Hepatocyte (in vitro differentiated cells): ENCODE data around the gene ATXN7L1. TPM values are rescaled to one million over a fixed set of nuclear protein-coding genes. Genes with fewer than 3 reads are reported as not detected.
A peak's percentile ranks its signal among the peaks of the same experiment; 100 is the strongest.

Experiments used
- DNase-seq: peaks from one replicate; pipeline ENCODE4 v3.0.0-alpha.2; 2016; ENCODE audit warnings: low spot score
- H2AFZ ChIP-seq: fragments of 200-600 bp; sonication (generic); 2 replicates; pipeline ENCODE4 v1.6.0; 2016; ENCODE audit warnings: antibody characterized with exemption, mild to moderate bottlenecking
- H3K27ac ChIP-seq: fragments of 200-600 bp; sonication (generic); 2 replicates; pipeline ENCODE4 v1.5.1; 2016; ENCODE audit warnings: mild to moderate bottlenecking
- H3K27me3 ChIP-seq: fragments of 200-600 bp; sonication (generic); 2 replicates; pipeline ENCODE4 v1.6.1; 2016
- H3K36me3 ChIP-seq: fragments of 200-600 bp; sonication (generic); replicated peaks from 2 replicates; pipeline ENCODE4 v1.5.1; 2016; ENCODE audit warnings: low read depth; ENCODE audit not compliant: insufficient read depth
- H3K4me1 ChIP-seq: fragments of 200-600 bp; sonication (generic); 2 replicates; pipeline ENCODE4 v1.5.1; 2016; ENCODE audit warnings: mild to moderate bottlenecking, moderate library complexity; ENCODE audit not compliant: insufficient read depth
- H3K4me2 ChIP-seq: fragments of 200-600 bp; sonication (generic); 2 replicates; pipeline ENCODE4 v1.6.0; 2016
- H3K4me3 ChIP-seq: fragments of 200-600 bp; sonication (generic); 2 replicates; pipeline ENCODE4 v1.5.1; 2016; ENCODE audit warnings: mild to moderate bottlenecking
- H3K79me2 ChIP-seq: fragments of 200-600 bp; sonication (generic); 2 replicates; pipeline ENCODE4 v1.6.0; 2017; ENCODE audit warnings: mild to moderate bottlenecking
- H3K9me2 ChIP-seq: fragments of 200-600 bp; sonication (generic); replicated peaks from 2 replicates; pipeline ENCODE4 v1.6.0; 2017; ENCODE audit warnings: mild to moderate bottlenecking; ENCODE audit not compliant: insufficient read depth
- H3K9me3 ChIP-seq: fragments of 200-600 bp; sonication (generic); 2 replicates; pipeline ENCODE4 v1.5.1; 2016; ENCODE audit warnings: low read depth, mild to moderate bottlenecking
- H4K20me1 ChIP-seq: fragments of 200-600 bp; sonication (generic); 2 replicates; pipeline ENCODE4 v1.6.0; 2016; ENCODE audit warnings: mild to moderate bottlenecking; ENCODE audit not compliant: insufficient read depth, poor library complexity, severe bottlenecking
- EZH2 ChIP-seq: fragments of 200-600 bp; sonication (generic); IDR thresholded peaks from 2 replicates; pipeline ENCODE4 v1.6.1; 2016; ENCODE audit warnings: antibody characterized with exemption, mild to moderate bottlenecking, borderline replicate concordance
- EZH2phosphoT487 ChIP-seq: fragments of 200-600 bp; sonication (generic); IDR thresholded peaks from one replicate; pipeline ENCODE4 v1.6.1; 2018; ENCODE audit warnings: antibody characterized with exemption, mild to moderate bottlenecking, low read depth, moderate library complexity; ENCODE audit not compliant: unreplicated experiment, severe bottlenecking
- WGBS: methylation state at CpG from one replicate; pipeline ENCODE4 v1.1.6; 2016; ENCODE audit warnings: low lambda C conversion rate; ENCODE audit errors: missing lambda C conversion rate; 5-methylcytosine and 5-hydroxymethylcytosine counted together
- polyA plus RNA-seq: library from polyadenylated mRNA; unstranded; fragments of >200 nt; fragmentation: Nextera tagmentation; extraction: Ambion mirVana; gene quantifications from 2 replicates; pipeline ENCODE4 v1.2.1, GENCODE V29; 2016
- total RNA-seq: library from RNA; depleted of rRNA; stranded (reverse); fragments of >200 nt; gene quantifications from 2 replicates; pipeline ENCODE4 v1.2.3, GENCODE V29; 2014
- TF ChIP-seq, protein P1 (sequence below): fragments of 200-600 bp; sonication (generic); IDR thresholded peaks from 2 replicates; pipeline ENCODE4 v1.5.1; 2016; ENCODE audit warnings: antibody characterized with exemption, mild to moderate bottlenecking; ENCODE audit not compliant: poor library complexity

ATXN7L1 gene
- total and polyA plus RNA-seq, 2 experiments from 2014 or later: 8.9 to 9.3 TPM

DNA sequence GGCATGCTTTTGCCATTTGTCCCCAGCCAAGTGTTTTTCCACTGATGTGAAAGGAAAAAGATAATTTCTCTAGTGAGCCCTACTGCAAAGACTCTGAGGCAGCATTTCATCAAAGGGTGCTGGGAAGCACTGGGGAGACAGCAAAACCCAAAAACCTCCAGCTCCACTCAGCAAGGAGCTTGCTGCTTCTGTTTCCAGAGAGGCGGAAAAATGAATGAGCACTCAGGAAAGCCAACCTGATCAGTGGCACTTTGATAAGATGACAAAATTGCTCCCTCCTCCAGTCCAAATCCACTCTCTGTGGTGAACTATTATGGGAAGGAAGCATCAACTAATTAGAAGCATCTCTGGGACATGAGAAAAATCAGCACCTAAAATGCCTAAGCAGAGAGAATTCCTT, 68.2 kb downstream of the ATXN7L1 start:
- Histone ChIP-seq H3K4me2 (no peak overlapping the region), H3K4me1 (peaks cover 5% of the 10 kb centered on the region), H4K20me1 (no peaks in the 10 kb centered on the region), H3K36me3 (no peaks in the 10 kb centered on the region), H3K27me3 (no peaks in the 10 kb centered on the region), H3K4me3 (no peak overlapping the region), H3K9me2 (no peaks in the 10 kb centered on the region), H2AFZ (no peak overlapping the region), H3K79me2 (peaks cover 4% of the 10 kb centered on the region), H3K9me3 (no peaks in the 10 kb centered on the region), H3K27ac (no peak overlapping the region)
- WGBS: 100% methylated on average over 1 of the region's 1 CpG
- DNase-seq: no peak
- TF ChIP-seq, protein P1, sequence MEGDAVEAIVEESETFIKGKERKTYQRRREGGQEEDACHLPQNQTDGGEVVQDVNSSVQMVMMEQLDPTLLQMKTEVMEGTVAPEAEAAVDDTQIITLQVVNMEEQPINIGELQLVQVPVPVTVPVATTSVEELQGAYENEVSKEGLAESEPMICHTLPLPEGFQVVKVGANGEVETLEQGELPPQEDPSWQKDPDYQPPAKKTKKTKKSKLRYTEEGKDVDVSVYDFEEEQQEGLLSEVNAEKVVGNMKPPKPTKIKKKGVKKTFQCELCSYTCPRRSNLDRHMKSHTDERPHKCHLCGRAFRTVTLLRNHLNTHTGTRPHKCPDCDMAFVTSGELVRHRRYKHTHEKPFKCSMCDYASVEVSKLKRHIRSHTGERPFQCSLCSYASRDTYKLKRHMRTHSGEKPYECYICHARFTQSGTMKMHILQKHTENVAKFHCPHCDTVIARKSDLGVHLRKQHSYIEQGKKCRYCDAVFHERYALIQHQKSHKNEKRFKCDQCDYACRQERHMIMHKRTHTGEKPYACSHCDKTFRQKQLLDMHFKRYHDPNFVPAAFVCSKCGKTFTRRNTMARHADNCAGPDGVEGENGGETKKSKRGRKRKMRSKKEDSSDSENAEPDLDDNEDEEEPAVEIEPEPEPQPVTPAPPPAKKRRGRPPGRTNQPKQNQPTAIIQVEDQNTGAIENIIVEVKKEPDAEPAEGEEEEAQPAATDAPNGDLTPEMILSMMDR: no peak
- TF ChIP-seq EZH2phosphoT487 (no peak), EZH2 (no peak)

DNA sequence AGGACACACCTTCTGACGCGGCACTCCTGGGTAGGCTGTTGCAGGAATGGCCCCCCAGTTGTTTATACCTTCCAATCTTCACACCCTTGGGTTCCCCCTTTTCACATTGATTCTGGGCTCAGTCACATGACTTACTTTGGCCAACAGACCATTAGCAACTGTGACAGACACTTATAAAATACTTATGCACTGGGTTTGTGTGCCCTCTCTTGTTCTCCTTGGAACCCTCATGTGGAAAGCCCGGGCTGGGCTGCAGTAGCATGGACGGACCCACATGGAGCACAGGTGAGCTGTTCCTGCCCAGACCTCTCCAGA, 69.0 kb downstream of the ATXN7L1 start:
- DNase-seq: no peak
- Histone ChIP-seq H2AFZ (no peak overlapping the region), H3K27me3 (no peaks in the 10 kb centered on the region), H4K20me1 (no peaks in the 10 kb centered on the region), H3K9me3 (no peaks in the 10 kb centered on the region), H3K9me2 (no peaks in the 10 kb centered on the region), H3K27ac (no peak overlapping the region), H3K4me1 (peaks cover 12% of the 10 kb centered on the region), H3K4me3 (no peak overlapping the region), H3K4me2 (no peak overlapping the region), H3K36me3 (no peaks in the 10 kb centered on the region), H3K79me2 (peaks cover 4% of the 10 kb centered on the region)
- TF ChIP-seq EZH2: no peak
- TF ChIP-seq, protein P1: no peak
- TF ChIP-seq EZH2phosphoT487: no peak
- WGBS: 96% methylated on average over 4 of the region's 4 CpGs

DNA sequence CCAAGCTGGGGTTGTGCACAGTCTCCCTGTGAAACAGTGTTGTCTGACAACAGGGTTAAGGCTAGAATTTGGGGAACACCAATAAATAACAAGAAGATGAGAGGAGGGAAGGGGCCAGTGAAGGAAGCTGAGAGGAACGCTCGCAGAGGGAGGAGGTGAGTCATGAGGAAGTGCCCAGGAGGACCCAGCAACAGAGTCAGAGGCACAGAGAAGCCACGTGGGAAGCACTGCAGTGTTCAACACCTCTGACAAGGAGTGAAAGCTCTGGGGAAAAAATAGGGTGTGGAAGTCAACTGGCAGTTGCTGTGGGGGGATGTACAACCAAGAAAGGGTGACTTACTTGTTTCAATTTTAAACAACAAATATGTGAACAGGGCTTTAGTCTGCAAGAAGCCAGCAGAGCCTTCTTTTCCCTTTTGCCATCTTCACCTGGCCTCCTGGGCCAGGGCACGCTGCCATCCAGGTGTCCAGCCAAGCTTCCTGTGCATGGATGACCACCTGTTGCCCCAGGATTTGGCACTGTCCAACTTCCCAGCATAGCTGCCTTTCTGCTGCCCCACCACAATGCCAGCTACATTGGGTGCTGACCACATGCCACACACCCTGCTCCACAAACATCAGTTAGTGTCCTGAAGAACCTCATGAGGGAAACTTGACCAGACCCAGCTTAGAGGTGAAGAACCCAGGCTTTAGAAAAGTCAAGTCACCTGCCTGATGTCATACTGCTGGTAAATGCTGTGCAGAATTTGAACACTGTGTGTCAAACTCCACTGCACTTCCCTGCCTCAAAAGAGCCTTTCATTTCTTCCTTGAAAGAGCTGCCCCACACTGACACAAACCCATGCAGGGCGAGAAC, 69.6 kb downstream of the ATXN7L1 start:
- Histone ChIP-seq H3K4me2 (no peak overlapping the region), H4K20me1 (no peaks in the 10 kb centered on the region), H3K79me2 (peaks cover 4% of the 10 kb centered on the region), H3K4me3 (no peak overlapping the region), H2AFZ (no peak overlapping the region), H3K36me3 (no peaks in the 10 kb centered on the region), H3K27ac (no peak overlapping the region), H3K9me2 (no peaks in the 10 kb centered on the region), H3K9me3 (no peaks in the 10 kb centered on the region), H3K27me3 (no peaks in the 10 kb centered on the region), H3K4me1 (peaks cover 12% of the 10 kb centered on the region)
- peak; percentile 49 for DNase-seq
- TF ChIP-seq EZH2phosphoT487 (no peak), EZH2 (no peak)
- TF ChIP-seq, protein P1: no peak
- WGBS: 70% methylated on average over 5 of the region's 5 CpGs
